Measurements from ENCODE around the gene HSPA8. TPM values are rescaled to one million over a fixed set of nuclear protein-coding genes. Genes with fewer than 3 reads are reported as not detected.

The HSPA8 gene
- total and polyA plus RNA-seq, 8 donors, result 166 to 1,721 (median 845) TPM

DNA sequence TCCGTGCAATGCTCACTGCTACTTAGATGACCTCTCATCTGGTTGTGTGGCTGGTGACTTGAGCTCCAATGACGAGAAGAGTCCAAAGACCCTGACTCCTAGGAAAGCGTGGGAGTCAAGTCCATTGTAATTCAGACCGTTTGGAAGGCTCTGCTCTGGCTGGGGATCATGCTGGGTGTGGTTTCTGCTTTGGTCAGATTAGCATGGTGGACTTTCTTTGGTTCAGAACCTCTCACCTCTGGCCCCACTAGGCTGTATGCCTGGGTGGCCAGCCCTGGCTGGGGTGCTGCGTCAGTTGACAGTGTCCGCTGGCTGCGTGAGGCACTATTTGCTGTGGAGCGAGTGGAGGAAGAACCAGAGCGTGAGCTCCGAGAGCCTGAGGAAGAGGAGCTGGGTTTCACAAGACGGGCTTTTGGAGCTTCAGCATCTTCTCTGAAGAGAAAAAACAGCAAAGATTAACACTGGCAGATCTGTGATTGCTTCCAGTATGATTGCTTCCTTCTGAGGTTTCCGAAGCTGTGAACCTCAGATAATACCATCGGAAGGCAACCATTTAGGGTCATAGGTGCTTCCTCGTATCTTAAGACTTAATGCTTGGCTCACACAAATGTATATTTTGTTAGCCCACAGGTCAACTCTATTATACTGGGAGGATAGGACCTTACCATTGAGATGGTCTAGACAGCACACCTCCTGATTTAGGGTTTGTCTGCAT is 11.6 kb upstream of the HSPA8 start:
- Histone ChIP-seq H3K27me3 (no peaks in the 10 kb centered on the region), H3K36me3 (no peaks in the 10 kb centered on the region), H3K4me3 (no peak overlapping the region), H3K27ac (no peak overlapping the region), H3K4me1 (peaks cover 9 to 23% (median 15%) of the 10 kb centered on the region in 3 donors), H3K9me3 (no peaks in the 10 kb centered on the region)
- no peak for TF ChIP-seq CTCF (IDR thresholded peaks at IDR 0.05)
- ATAC-seq (no peak), FAIRE-seq (no peak), DNase-seq (no peak)
- WGBS, 2 donors, result 95 to 96% methylated on average over 14 of the region's 14 CpGs
- intact Hi-C loops (cut with DNase I), result no loop called here

DNA sequence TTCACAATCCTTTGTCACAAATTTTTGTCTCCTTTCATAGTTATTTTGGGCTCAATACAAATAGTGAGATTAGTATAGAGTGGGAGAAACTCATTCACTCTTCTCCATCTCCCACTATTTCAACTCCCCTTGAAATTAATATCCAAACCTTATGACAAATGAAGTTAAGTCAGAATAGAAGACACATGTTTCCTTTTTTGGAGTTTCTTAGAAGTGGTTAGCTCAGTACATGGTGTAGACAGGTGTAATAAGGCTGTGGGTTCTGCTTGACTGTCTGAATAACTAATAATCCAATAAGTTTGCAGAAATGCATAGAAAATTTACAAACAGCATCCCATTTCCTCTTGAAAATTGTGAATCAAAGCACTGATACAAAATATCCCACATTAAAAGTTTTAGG is 10.8 kb upstream of the HSPA8 start:
- Histone ChIP-seq H3K9me3 (no peaks in the 10 kb centered on the region), H3K27me3 (no peaks in the 10 kb centered on the region), H3K27ac (peak overlapping the region in 2 of 4 donors; percentile 32 to 35), H3K4me1 (peaks cover 9 to 23% (median 15%) of the 10 kb centered on the region in 3 donors), H3K36me3 (no peaks in the 10 kb centered on the region), H3K4me3 (no peak overlapping the region)
- ATAC-seq (no peak), DNase-seq (no peak), FAIRE-seq (no peak)
- intact Hi-C loops (cut with DNase I), result no loop called here
- no peak for TF ChIP-seq CTCF (IDR thresholded peaks at IDR 0.05)

DNA sequence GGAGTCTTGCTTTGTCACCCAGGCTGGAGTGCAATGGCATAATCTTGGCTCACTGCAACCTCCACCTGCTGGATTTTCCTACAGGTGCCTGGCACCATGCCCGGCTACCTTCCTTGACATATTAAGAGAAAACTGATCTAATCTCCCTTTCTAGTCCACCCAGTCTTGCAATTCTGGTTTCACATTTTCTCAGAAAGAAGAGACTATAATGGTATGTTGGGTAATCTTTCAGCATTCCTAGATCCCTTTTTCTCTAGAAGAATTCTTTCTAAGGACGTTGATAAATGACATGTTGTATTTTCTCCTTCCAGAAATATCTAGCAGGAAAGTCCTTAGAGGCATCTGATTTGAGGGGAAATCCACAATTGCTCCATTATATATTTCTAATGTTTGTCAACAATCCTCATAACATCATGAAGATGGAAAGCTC is 10.4 kb upstream of the HSPA8 start:
- no peak for TF ChIP-seq CTCF (IDR thresholded peaks at IDR 0.05)
- Histone ChIP-seq H3K36me3 (no peaks in the 10 kb centered on the region), H3K4me3 (no peak overlapping the region), H3K27ac (peak overlapping the region in 2 of 4 donors; percentile 32 to 35), H3K4me1 (peaks cover 9 to 23% (median 15%) of the 10 kb centered on the region in 3 donors), H3K27me3 (no peaks in the 10 kb centered on the region), H3K9me3 (no peaks in the 10 kb centered on the region)
- DNase-seq (peak; percentile 87 to 95 (median 89)), ATAC-seq (peak; percentile 84 to 91 (median 89)), FAIRE-seq (no peak)
- 15 to 16% methylated on average over 2 of the region's 2 CpGs for WGBS, 2 donors
- intact Hi-C loops (cut with DNase I), result no loop called here

- DNase-seq, result no peak
- H3K9me3 ChIP-seq, result no peaks in the 10 kb centered on the region
- H3K4me3 ChIP-seq, result no peak overlapping the region
- intact Hi-C loops (cut with DNase I), result no loop called here
- H3K27me3 ChIP-seq, result no peaks in the 10 kb centered on the region
- no peak for TF ChIP-seq CTCF (IDR thresholded peaks at IDR 0.05)
- 76 to 86% methylated on average over 5 of the region's 5 CpGs for WGBS, 2 donors
- peak overlapping the region in 2 of 4 donors; percentile 33 to 45 for H3K27ac ChIP-seq
- ATAC-seq, result no peak
- H3K4me1 ChIP-seq, result peaks cover 9 to 23% (median 15%) of the 10 kb centered on the region in 3 donors
- no peaks in the 10 kb centered on the region for H3K36me3 ChIP-seq
- FAIRE-seq, result no peak
These were observed 8.2 kb upstream of the HSPA8 start for GRCh38 chr11:123069908-123070821.
